HG03457 (cell line): Measurements from ENCODE around the gene HDAC8.
"Not testable (repeated sequence)": the region's sequence is repeated elsewhere in the genome, so short reads cannot be mapped to it uniquely, and the experiment has no call there.

Source experiments
- ATAC-seq: cut with Tn5 transposase; IDR thresholded peaks from one replicate; pipeline ENCODE4 v1.9.1; 2021; ENCODE audit warnings: moderate number of reproducible peaks; ENCODE audit not compliant: unreplicated experiment

HDAC8 gene

DNA sequence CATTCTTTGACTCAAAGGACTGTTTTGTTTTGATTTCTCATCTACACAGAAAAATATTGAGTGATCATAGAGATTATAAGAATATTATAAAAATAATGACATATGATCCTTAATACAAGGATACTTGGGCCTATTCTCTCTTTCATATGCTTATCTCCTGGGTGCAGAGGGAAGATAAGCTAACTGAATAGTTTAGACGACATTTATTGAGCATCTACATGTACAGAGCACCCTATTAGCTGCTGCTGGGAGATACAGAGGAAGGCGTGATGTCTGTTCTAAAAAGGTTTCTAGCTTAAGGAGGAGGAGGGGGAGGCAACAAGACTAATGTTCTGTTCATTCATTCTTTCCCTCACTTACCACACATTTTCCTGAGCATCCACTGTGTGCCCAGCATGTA, 106.8 kb downstream of the HDAC8 start:
- no peak for ATAC-seq

DNA sequence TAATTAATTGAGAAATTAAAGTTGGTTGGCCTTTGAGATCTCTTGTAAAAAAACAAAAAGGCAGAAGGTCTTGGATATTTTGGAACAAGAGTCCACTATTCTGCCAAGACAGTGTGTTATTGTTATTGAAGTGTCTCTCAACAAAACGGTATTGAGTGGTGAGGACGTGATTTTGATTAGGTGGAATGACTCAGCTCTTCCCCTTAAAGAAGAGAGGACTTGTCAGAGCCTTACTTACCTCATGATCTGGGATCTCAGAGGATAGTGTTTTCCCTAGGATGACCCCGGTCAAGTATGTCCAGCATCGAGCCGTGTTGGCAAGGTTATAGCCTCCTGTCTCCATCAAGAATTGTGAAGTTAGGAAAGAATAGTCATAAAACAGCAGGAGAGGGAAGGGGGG, 110.9 kb downstream of the HDAC8 start:
- no peak for ATAC-seq

DNA sequence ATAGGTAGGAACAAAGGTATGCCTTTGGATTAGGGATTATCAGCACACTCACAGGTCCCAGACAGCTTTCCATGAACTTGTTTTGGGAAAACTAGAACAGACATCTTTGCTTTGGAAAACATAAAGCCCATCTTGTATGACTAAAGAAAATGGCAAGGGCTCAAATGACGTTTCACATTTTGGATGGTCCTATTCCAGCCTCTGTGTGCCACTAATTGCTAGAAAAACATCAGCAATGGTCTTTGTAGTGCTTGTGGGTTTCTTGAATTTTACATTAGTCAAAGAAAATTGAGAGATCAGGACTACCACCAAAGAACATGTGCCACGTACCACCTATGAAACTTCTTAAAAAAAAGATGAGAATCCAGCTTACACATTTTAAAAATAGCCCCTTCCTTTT, 111.4 kb downstream of the HDAC8 start:
- no peak for ATAC-seq

- no peak for ATAC-seq
These were observed 111.9 kb downstream of the HDAC8 start for GRCh38 chrX:72460715-72461114.

- ATAC-seq = not testable (repeated sequence)
These were observed 123.6 kb downstream of the HDAC8 start for GRCh38 chrX:72449034-72449433.

DNA sequence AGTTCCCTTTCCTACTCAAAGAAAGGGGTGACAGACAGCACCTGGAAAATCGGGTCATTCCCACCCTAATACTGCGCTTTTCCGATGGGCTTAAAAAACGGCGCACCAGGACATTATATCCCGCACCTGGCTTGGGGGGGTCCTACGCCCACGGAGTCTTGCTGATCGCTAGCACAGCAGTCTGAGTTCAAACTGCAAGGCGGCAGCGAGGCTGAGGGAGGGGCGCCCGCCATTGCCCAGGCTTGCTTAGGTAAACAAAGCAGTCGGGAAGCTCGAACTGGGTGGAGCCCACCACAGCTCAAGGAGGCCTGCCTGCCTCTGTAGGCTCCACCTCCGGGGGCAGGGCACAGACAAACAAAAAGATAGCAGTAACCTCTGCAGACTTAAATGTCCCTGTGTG, 131.9 kb downstream of the HDAC8 start:
- not testable (repeated sequence) for ATAC-seq

DNA sequence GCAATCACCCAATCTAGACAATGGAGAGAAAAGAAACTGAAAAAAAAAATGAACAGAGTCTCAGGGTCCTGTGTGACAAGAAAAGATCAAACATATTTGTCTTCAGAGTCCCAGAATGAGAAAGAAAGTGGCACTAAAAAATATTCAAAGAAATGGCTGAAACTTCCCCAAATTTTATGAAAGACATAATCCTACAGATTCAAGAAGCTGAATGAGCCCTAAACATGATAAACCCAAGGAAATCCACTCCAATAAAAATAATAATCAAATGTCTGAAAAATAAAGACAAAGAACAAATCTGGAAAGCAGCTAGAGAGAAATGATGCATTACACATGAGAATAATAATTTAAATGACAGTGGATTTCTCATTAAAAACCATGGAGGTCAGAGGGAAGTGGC, 136.6 kb downstream of the HDAC8 start:
- no peak for ATAC-seq

DNA sequence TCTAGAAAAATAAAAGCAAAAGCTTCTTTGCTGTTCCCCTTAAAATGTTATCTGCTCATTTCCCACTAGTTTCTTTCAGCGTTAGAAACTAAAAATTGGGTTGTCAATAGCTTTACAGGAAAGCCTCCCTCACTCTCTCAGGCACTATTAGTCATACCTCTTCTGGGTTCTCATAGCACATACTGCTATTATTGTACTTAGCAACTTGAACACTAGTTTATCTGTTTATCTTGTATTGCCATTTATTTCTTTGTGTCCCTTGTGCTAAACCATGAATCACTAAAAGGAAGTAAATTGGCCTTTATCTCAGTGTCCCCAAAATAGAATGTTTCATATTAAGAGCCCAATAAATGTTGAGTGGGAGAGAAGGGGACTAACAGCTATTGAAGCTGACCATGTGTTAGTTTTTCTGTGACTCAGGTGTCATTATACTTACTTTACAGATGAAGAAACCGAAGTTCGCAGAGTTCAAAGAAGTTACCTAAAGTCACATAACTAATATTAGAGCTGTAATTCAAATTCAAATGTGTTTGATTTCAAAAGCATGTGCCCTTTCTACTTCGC, 142.2 kb downstream of the HDAC8 start:
- ATAC-seq = no peak

DNA sequence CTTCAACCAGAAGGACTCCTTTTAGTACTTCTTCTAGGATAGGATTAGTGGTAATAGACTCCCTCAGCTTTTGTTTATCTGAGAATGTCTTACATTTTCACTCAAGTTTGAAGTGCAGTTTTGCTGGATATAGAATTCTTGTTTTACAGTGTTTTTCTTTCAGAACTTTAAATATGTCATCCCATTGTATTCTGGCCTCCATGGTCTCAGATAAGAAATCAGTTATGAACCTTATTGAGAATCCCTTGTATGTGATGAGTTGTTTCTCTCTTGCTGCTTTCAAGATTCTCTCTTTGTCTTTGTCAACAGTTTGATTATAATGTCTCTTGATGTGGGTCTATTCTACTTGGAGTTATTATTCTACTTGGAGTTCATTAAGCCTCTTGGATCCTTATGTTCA, 150.8 kb downstream of the HDAC8 start:
- no peak for ATAC-seq

- no peak for ATAC-seq
These were observed 162.7 kb downstream of the HDAC8 start for GRCh38 chrX:72409993-72410392.

DNA sequence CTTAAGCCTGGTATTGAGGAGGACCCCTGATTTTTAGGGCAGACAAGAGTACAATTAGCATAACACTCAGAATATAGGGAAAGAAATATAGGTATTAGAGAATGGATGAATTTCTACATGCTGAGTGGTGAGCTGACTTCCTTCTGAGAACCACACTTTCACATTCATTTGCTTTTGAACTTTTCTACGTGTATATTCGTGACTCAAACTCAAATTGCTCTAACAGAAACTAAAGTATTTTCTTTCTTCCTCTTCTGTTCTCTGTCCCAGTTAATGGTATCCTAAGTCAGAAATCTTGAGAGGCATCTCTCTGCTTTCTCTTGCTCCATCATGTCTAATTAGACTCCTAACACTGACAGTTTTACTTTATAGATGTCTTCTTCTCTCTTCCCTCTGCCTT, 163.8 kb downstream of the HDAC8 start:
- no peak for ATAC-seq

GRCh38 chrX:72405136-72405535, 167.5 kb downstream of the HDAC8 start:
- ATAC-seq = not testable (repeated sequence)

DNA sequence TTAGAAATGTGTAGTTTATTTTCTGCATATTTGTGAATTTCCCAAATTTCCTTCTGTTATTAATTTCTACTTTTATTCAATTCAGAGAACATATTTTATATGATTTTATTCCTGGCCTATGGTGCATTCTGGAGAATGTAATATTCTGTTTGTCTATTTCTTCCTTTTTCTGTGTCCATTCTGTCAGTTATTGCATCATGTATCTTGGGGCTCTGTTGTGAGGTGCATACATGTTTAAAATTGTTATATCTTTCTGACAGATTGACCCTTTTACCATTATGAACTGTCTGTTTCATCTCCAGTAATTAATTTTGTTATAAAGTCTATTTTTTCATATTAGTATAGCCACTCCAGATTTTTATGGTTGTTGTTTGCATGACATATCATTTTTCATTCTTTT, 170.0 kb downstream of the HDAC8 start:
- ATAC-seq = no peak

DNA sequence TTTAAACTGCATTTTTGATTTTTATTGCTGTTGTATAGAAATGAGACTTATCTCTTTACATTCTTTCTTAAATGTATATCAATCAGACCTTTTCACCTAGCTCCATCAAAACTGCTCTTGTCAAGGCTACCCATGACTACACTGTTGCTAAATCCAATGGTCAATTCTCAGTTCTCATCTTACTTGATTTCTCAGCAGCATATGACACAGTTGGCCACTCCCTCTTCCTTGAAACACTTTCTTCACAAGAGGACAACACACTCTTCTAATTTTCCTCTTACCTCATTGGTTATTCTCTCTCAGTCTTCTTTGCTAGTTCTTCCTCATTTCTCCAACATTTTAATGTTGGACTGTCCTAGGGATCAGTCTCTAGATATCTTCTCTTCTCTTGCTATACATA, 172.8 kb downstream of the HDAC8 start:
- no peak for ATAC-seq

- no peak for ATAC-seq
These were observed 176.5 kb downstream of the HDAC8 start for GRCh38 chrX:72396117-72396516.

- ATAC-seq = no peak
These were observed 177.4 kb downstream of the HDAC8 start for GRCh38 chrX:72395237-72395636.

DNA sequence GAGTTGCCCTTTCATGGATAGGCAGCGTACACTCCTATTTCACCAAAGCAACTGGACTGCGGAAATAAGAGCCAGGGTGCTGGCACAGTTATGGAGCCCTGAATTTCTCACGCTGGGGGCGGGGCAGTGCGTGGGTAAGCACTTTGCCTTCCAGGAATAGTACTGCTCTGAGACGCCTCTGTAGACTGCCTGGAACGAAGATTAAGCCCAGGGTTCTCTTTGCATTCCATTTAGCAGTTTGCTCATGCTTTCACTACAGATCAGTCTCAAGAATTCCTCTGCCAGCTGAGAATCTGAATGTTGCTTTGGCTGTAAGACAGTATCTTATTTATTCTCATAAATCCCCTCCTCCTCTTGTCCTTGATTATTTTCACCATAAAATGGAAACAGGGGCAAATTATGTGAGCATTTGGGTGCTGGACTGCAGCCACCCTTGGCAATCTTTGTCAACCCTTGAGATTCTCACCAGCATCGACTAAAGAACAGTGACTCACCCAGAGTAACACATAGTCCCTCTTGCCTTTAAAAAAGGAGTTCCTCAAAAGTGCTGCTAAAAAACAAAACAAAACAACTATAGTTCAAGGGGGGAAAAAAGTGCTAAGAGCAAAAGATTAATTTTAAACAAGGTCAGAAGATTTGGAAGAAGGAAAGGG, 178.0 kb downstream of the HDAC8 start:
- no peak for ATAC-seq

DNA sequence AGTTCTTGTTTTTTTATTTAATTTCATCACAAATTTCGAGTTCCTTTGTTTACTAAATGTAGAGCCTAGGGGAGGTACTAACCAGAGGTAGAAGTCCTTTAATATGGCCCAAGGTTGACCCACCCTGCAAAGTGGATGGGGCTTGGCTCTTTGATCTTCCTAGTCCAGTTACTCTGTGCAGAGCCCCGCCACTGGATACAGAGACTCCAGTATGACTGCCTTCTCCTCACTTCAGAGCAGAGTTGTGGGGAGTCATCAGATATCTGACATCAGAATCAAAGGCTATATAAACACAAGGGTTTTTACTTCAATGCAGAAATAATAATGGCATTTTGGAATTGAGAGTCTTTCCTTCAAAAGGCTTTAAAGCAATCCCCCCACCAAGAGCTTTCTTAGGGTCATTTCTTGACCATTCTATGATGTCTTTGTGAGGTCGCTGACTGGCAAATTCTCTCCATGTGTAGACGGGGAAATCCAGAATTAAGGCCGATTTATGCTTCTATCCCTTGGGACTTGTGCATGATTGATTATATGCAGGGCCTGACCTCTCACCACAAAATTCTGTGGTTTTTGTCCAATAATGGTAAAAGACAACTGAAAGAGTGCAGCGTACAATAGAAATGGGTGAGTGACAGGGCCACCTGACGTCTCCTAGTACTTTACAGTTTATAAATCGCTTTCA, 178.7 kb downstream of the HDAC8 start:
- ATAC-seq = no peak

GRCh38 chrX:72392816-72393800, 179.5 kb downstream of the HDAC8 start:
- ATAC-seq = no peak

GRCh38 chrX:72392042-72392441, 180.6 kb downstream of the HDAC8 start:
- no peak for ATAC-seq

DNA sequence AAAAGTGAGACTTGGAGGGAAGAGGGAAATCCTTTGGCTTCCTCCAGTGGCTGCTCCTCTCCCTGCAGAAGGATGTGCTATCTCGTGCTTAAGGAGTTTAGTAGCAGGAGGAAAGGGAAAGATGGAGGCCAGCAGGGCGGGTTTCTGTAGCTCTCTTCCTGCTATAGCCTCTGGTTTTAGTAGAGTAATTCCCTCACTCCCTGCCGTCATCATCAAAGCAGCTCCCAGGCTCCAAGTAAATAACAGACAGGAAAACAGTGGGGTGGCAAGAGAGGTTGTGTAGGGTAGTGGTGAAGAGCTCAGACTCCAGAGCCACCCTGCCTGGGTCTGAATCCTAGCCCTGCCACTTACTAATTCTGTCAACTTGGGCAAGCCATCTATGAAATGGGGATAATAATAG, 185.4 kb downstream of the HDAC8 start:
- no peak for ATAC-seq
